GM19351 (cell line): ENCODE data around the gene LINGO3.

Experiments used
- ATAC-seq: cut with Tn5 transposase; IDR thresholded peaks from one replicate; pipeline ENCODE4 v1.9.1; 2021; ENCODE audit warnings: mild to moderate bottlenecking, moderate library complexity; ENCODE audit not compliant: unreplicated experiment

The LINGO3 gene

DNA sequence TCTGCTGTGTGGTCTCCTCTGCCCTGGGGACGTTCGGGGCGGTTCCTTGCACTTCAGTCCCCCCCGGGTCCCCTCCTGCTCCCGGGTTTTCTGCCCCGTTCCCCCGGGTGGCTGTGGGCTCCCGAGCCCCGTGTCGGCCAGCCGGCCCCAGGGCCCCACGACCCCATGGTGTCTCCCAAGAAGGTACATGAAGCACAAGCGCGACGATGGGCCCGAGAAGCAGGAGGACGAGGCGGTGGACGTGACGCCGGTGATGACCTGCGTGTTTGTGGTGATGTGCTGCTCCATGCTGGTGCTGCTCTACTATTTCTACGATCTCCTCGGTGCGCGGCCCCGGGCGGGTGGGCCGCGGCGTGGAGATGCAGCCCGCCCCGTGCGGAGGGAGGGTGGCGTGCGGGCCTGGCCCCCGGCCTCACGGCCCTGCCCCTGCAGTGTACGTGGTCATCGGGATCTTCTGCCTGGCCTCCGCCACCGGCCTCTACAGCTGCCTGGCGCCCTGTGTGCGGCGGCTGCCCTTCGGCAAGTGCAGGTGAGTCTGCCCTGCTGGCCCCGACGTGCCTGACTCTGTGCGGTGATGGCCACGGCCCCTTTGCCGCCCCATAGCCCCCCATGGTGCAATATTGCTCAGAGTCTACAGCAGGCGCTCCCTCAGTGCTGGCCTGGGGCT is 31.8 kb upstream of the LINGO3 start:
- no peak for ATAC-seq

DNA sequence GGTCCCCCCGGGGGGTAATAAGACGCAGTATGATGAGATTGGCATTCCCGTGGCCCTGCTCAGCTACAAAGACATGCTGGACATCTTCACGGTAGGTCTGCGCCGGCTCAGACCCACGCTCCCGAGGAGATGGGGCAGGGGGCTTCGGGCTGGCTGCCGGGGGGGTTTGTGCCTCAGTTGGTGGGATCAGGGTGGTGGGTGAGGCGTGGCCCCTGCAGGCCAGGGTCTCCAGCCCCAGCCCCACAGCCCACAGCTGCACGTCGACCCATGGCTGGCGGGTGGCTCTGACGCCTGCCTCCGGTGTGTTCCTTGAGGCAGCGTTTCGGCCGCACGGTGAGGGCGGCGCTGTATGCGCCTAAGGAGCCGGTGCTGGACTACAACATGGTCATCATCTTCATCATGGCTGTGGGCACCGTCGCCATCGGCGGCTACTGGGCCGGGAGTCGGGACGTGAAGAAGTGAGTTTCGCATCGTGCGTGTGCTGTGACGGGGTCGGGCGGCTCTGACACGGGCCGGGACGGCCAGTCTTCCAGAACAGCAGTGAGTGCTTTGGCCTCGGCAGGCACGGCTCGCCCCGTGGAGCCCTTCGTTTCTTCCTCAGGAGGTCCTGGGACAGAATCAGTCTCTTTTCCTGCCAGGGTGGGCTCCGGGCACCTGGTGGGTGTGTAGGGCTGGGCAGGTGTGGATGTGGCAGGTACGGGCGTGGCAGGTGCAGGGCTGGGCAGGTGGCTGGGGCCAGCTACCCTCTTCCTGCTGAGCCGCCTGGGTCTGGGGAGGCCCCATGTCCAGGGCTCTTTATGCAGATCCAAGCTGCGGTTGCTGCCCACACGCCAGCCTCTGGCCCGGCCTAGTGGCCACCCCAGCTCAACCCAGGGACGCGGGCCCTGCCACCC is 31.0 kb upstream of the LINGO3 start:
- no peak for ATAC-seq

DNA sequence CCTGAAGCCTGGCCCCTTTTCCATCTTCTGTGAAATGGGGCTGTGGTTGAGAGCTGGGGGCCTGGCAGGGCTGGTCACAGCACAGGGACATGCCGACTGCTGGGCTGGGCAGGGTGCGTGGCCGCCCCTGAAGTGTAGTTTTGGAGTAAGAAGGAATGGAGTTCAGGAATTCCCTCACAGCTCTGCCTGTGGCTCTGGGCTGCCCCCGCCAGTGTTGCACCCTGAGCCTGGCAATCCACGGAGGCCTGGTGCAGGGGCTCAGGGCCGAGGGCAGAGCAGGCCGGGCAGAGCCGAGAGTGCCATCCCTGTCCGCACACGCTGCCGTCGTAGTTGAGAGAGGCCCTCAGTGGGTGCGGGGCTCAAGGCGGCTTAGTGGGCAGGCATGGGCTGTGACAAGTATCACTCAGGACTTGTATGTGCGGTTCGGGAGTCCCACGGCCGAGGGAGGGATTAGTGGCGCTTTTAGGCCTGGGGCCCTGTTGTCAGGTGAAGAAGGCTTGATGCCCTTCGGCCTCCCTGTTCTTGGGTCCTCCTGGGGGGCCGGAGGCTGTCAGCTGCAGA is 30.2 kb upstream of the LINGO3 start:
- ATAC-seq: no peak

DNA sequence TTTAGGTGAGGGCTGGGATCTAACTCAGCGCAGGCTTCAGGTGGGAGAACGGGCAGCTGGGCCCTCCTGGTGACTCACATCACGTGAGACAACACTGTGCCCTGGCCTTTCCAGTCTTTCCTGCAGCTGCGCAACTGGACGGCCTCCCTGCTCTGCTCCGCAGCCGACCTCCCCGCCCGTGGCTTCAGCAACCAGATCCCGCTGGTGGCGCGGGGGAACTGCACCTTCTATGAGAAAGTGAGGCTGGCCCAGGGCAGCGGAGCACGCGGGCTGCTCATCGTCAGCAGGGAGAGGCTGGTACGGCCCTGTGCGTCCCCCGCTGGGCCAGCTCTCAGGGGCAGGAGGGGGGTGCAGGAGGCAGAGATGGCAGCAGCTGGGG is 29.4 kb upstream of the LINGO3 start:
- ATAC-seq: no peak

DNA sequence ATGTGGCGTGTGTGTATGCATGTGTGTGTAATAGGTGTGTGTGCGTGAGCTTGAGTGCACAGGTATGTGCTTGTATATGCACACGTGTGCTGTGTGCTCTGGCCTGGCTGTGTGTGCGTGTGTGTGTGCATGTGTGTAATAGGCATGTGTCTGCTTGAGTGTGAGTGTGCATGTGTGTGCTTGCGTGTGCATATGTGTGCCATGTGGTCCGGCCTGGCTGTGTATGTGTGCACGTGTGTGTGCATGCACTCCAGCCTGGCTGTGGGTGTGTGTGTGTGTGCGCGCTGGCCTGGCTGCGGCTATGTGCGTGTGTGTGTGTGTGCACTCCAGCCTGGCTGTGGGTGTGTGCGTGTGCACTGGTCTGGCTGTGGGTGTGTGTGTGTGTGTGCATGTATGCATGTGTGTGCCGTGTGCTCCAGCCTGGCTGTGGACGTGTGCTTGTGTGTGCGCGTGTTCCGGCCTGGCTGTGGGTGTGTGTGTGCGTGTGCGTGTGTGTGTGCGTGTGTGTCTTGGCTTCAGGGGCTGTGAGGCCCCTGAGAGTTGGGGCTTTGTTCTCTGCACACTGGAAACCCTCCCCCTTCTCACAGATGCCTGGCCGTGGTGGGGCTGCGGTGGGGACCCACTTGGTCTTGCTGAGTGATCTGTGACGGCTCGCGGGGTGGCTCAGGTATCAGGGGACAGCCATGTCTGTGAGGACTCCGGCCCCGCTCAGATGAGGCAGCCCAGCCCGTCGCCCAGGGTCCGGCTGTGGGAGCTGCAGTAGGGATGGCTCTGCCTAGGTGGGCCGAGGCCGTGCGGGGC is 28.8 kb upstream of the LINGO3 start:
- ATAC-seq: no peak

DNA sequence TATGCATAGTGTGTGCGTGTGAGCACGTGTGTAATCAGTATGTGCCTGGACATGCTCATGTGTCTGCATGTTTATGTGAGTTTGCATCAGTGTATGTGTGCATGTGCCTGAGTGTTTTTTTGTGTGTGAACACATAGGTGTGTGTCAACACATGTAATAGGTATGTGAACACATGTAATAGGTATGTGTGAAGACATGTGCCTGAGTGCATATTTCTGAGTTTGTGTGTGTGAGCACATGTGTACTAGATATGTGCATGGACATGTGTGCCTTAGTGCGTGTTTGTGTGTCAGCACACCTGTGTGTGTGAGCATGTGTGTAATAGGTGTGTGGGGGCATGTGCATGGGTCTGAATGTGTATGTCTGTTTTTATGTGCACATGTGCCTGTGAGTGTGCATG is 27.9 kb upstream of the LINGO3 start:
- no peak for ATAC-seq

DNA sequence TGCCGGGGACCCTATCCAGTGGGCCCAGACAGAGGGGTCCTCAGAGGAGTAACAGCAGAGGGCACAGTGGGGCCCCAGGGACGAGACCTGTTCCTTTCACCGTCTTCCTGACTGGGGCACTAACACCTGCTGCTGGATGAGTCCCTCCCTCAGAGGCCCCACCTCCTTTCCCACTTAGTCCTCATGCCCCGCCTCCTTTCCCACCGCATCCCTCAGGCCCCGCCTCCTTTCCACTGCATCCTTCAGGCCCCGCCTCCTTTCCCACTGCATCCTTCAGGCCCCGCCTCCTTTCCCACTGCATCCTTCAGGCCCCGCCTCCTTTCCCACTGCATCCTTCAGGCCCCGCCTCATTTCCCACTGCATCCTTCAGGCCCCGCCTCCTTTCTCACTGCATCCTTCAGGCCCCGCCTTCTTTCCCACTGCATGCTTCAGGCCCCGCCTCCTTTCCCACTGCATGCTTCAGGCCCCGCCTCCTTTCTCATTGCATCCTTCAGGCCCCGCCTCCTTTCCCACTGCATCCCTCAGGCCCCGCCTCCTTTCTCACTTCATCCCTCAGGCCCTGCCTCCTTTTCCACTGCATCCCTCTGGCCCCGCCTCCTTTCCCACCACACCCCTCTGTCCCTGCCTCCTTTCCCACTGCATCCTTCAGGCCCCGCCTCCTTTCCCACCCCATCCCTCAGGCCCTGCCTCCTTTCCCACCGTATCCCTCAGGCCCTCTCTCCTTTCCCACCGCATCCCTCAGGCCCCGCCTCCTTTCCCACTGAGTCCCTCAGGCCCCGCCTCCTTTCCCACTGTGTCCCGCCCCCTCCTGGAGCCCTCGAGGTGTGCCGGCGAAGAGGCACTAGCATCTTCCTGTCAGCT is 27.3 kb upstream of the LINGO3 start:
- ATAC-seq: no peak

DNA sequence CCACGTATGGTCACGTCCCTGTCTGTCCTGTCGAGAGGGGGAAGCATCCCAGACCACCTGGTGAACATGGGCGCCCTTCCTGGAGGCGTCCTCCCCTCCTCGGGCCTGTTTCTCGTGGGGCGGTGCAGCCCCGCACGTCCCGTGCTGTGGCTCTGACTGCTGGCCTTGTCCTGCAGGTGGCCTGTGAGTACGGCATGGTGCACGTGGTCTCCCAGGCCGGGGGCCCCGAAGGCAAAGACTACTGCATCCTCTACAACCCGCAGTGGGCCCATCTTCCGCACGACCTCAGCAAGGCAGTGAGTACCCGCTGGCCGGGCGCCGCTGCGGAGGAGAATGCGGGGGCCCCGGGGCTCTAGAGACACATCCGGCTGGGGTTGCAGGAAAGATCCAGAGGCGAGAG is 26.5 kb upstream of the LINGO3 start:
- ATAC-seq: no peak

DNA sequence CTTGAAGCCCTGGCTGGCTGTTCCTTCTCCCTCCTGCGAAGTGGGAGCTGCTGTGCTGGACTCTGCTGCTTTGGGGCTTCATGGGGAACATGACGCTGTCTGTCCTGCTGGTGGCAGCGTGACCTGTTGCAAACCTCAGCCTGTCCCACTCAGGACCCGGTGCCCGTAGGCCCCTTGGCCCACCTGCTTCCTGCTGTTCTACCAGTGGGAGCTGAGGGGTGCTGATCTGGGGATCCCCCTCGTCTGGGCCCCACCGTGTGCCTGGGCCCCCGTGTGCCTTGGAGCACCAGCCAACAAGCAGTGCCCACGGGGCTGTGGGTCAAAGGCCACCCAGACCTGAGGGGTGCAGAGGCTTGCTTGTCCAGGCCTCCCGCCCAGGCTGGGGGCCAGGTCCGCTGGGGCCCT is 25.9 kb upstream of the LINGO3 start:
- ATAC-seq: no peak

DNA sequence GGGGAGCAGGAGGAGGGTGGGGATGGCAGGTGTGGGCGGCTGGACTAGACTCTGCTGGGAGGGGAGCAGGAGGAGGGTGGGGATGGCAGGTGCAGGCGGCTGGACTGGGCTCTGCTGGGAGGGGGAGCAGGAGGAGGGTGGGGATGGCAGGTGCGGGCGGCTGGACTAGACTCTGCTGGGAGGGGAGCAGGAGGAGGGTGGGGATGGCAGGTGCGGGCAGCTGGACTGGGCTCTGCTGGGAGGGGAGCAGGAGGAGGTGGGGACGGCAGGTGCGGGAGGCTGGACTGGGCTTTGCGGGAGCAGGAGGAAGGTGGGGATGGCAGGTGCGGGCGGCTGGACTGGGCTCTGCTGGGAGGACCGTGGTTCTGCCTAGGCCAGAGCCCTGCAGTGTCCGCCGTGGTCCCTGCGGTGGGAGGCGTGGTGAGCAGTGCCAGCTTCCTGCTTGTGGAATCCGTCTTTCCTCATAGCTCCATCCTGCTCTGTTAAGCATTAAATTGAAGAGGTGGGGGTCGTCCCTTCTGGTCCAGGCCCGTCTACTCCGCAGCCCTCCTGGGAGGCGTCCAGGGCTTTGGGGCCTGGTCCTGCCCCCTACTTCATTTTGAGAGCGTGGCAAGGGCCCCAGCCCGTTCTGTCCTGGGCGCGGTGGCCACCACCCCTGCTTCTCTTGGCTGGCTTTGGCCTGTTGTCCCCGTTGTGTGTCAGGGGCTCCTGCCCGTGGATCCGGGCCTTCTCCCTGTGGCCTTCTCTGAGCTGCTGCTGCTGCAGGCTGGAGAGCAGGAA is 25.3 kb upstream of the LINGO3 start:
- ATAC-seq: no peak

DNA sequence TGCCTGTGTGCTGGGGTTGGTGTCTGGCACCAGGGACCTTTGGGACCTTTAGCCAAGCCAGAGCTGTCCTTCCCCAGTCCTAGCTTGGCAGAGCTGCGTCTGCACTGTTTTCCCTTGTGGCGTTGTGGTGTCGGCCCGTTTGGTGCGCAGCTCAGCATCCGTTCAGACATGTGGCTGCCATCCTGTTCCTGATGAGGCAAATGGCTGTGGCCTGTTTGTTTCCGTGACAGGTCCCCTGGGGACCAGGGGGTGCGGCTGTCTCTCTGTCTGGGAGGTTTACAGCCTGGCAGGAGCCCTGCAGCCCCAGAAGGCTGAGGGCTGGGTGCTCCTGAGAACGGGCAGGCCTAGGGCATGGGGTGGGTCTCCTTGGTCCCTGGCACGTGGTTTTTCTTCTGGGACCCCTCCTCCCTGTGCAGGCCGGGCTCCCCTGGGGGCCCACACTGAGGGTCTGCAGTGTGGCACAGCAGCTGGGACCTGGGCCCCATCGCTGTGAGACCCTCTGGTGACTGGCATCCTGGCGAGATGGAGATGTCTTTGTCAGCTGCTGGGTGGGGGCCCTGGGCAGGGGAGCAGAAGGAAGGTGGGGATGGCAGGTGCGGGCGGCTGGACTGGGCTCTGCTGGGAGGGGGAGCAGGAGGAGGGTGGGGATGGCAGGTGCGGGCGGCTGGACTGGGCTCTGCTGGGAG is 24.5 kb upstream of the LINGO3 start:
- ATAC-seq: no peak

DNA sequence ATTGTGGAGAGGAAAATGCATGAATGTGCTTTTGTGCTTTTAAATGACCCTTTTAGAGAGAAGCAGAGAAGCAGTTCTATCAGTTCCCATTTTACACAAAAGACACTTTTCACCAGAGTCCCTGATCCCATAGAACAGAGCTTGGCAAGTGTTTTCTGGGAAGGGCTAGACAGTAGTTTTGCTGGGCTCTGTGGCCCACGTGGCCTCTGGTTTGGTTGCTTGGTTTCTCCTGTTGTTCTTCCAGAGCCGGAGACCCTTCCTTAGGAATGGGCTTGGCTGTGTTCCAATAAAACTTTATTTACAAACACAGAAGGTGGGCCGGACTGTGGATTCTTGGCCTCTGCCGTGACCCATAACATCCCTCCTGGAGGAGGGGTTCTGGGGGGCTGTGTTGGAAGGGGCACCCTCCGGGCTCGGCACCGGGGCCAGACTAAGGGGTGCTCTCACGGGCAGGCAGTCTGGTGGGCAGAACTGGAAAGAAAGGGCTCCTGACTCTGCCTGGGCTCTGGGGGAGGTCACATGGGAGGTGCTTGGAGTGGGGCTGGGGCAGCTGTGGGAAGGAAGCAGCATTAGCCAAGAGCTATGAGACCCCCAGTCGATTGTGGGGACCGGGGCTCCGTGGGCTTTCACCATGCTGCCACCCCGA is 23.8 kb upstream of the LINGO3 start:
- ATAC-seq: no peak

DNA sequence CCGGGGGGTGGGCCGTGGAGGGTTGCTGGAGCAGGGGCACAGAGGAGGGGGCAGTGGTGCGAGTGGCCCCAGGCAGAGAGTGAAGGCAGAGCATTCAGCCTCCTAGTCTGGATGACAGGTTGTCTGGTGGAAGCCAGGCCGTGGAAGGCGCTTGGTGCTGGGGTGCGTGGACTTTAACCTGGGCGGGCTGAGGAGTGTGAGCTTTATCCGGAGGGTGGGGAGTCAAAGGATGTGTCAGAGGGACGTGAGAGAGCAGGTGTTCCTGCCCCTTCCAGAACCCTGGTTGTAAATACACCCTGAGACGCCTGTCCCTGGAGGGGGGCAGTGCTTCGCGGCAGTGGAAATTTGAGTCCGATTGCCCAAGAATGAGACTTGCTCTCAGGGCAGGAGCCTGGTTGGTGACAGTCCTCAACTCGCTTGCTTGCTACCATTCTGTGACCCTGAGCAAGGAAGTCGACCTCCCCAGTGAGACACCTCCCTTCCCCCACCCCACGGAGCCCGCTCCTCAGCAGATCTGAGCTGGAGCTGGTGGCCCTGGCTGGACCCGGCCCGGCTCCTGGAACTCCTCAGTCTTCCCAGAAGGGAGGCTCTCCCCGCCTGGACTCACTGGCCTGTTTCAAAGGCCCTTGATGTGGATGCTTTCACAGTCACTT is 22.8 kb upstream of the LINGO3 start:
- ATAC-seq: no peak

DNA sequence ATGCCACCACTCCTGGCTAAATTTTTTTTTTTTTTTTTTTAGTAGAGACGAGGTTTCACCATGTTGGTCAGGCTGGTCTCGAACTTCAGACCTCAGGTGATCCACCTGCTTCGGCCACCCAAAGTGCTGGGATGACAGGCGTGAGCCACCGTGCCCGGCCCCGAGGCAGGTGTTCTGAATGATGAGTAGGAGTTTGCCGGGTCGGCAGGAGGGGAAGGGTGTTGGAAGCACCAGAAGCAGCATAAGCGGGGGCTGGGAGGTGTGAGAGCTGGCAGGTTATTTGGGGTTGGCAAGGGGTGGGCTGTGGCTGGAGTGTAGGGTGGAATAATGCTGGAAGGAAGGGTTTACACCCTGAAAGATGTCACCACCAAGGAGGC is 22.3 kb upstream of the LINGO3 start:
- ATAC-seq: no peak

DNA sequence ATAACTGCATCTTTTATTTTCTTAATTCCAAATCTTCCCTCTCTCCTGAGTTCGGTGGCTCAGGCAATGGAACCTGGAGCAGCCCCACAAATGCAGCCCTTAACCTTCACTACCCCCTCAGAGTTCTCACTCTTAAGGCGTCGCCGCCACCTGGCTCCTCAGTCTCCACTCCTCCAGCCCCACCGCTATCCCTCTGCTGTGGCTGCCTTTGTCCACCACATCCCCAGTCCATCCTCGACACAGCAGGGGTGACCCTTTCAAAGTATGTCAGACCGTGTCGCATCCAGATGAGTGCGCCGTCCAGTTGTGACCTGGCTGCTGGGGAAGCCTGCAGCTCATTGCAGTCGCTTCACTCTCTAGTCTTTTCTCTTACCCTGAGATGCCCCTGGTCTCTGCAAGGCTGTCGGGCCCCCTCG is 21.6 kb upstream of the LINGO3 start:
- no peak for ATAC-seq

DNA sequence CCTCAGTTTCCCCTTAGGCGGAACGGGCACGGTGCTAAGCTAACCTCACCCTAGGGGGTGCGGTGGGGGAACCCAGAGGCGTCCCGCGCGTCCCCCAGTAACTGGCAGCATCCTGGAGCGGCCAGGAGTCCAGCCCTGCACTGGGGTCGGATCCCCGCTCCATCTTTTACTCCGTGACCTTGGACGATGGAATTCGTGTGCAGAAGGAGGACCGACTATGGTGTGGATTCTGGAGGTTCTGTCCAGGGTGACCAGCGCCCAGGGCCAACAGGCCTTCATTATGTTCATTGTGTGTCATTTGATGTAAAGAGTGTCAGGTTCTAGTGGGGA is 21.2 kb upstream of the LINGO3 start:
- no peak for ATAC-seq

DNA sequence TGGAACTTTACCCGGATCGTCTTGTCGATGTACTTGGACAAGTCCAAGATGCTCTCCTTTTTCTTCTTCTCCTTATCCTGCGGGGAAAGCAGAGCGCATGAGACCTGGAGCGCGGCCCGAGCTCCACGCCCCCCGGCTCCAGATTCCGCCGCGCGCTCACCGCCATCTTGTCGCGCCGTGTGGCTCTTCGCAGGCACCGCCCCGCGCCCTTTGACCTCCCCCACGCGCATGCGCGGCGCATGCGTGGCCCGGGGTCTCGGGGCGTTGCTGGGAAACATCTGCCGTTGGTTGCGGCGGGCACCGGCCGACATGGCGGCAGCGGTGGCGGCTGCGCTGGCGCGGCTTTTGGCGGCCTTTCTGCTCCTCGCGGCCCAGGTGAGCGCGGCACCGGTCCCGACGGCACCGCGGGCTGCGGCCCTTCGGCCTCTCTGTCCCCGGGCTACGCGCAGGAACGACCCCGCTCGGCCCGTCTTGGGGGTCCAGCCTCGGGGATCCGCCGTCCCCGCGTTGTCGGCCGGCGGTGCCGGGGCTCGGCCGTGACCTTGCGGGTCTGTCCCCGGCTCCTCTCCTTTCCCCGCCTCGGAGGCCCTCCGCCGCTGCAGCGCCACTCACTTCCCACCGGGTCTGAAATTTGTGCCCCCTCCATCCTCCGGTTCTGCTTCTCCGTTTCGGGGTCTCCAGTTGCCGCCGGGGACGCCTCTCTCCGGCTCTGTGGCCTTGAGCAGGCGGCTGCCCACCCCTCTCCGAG is 20.6 kb upstream of the LINGO3 start, which contains the start of the genes LSM7 and SPPL2B:
TSS of gene LSM7 (minus strand) at position 186 of the 748 bp plus-strand sequence. CDS start at position 166, 20 bp downstream.
TSS of gene SPPL2B (plus strand) at position 284 of the 748 bp plus-strand sequence. CDS start at position 310, 26 bp downstream.
- ATAC-seq: peak; percentile 61
